Common myeloid progenitor, CD34-positive (primary cell): Measurements from ENCODE around the gene AUP1.

Experiments used
- CTCF ChIA-PET: fragments of 350-600 bp; sonication (Branson Sonifier 250); formaldehyde crosslinking; loops from one replicate; lab custom pipeline; 2021; ENCODE audit warnings: antibody characterized with exemption; lab: Charles Lee
- POLR2A ChIA-PET: fragments of 350-600 bp; sonication (Branson Sonifier 250); formaldehyde crosslinking; loops from one replicate; lab custom pipeline; 2021; ENCODE audit warnings: antibody characterized with exemption; lab: Charles Lee
- DNase-seq, 3 donors: peaks; one replicate each; pipeline versions ENCODE4 v3.0.0 to v3.0.0-alpha.2; 2013
- H3K27ac ChIP-seq, 2 experiments: 1 replicate in 1 of 2; 2 replicates in 1 of 2; pipeline ENCODE4 v1.7.0; 2013; ENCODE audit warnings: inconsistent platforms in 2 of 2, low read length in 2 of 2, mild to moderate bottlenecking in 2 of 2, low read depth in 1 of 2, moderate library complexity in 1 of 2; ENCODE audit not compliant: severe bottlenecking in 2 of 2, insufficient read depth in 1 of 2, poor library complexity in 1 of 2
- H3K27me3 ChIP-seq, 5 experiments: replicated peaks in 2 of 5; 1 replicate in 3 of 5; 2 replicates in 2 of 5; pipeline versions ENCODE4 v1.6.1 to v1.7.0; 2013; ENCODE audit warnings: low read length in 4 of 5, mild to moderate bottlenecking in 2 of 5, moderate library complexity in 2 of 5, inconsistent platforms in 1 of 5; ENCODE audit not compliant: insufficient read depth in 5 of 5, control insufficient read depth in 4 of 5
- H3K36me3 ChIP-seq, 4 experiments: 1 replicate in 2 of 4; 2 replicates in 2 of 4; pipeline versions ENCODE4 v1.6.1 to v1.7.0; 2013; ENCODE audit warnings: low read length in 3 of 4, control low read depth in 1 of 4, mild to moderate bottlenecking in 1 of 4; ENCODE audit not compliant: control insufficient read depth in 4 of 4, insufficient read depth in 4 of 4
- H3K4me1 ChIP-seq, 4 experiments: 1 replicate in 3 of 4; 2 replicates in 1 of 4; pipeline versions ENCODE4 v1.6.1 to v1.7.1; 2013; ENCODE audit warnings: low read length in 3 of 4, mild to moderate bottlenecking in 3 of 4, control low read depth in 1 of 4, inconsistent platforms in 1 of 4, moderate library complexity in 1 of 4; ENCODE audit not compliant: control insufficient read depth in 4 of 4, insufficient read depth in 4 of 4; ENCODE audit errors: control extremely low read depth in 1 of 4
- H3K4me3 ChIP-seq, 7 experiments: 1 replicate in 4 of 7; 2 replicates in 3 of 7; pipeline versions ENCODE4 v1.5.1 to v1.7.0; 2013; ENCODE audit warnings: mild to moderate bottlenecking in 7 of 7, low read length in 6 of 7, moderate library complexity in 6 of 7, inconsistent platforms in 2 of 7, low read depth in 2 of 7, control low read depth in 1 of 7; ENCODE audit not compliant: insufficient read depth in 4 of 7, control insufficient read depth in 1 of 7; ENCODE audit errors: extremely low read depth in 1 of 7
- H3K9me3 ChIP-seq, 5 experiments: 1 replicate in 4 of 5; 2 replicates in 1 of 5; pipeline versions ENCODE4 v1.6.1 to v1.7.1; 2013; ENCODE audit warnings: low read length in 4 of 5, mild to moderate bottlenecking in 2 of 5, inconsistent platforms in 1 of 5, low read depth in 1 of 5, moderate library complexity in 1 of 5; ENCODE audit not compliant: control insufficient read depth in 4 of 5, insufficient read depth in 2 of 5; ENCODE audit errors: control extremely low read depth in 1 of 5
- WGBS: methylation state at CpG from one replicate; pipeline ENCODE4 v1.1.5; 2013; ENCODE audit not compliant: insufficient coverage; 5-methylcytosine and 5-hydroxymethylcytosine counted together

Gene AUP1

GRCh38 chr2:74525717-74526648, 3.5 kb downstream of the AUP1 start, which contains the start of gene DQX1:
DQX1 (minus strand) TSS chr2:74526231; CDS start chr2:74525729, 502 bp downstream.
- POLR2A ChIA-PET, result interaction anchor here (1.0 kb wide), 1 partner anchor 10 kb away, joined by 3 read pairs; no protein-coding TSS in a partner anchor
- no peak within 1 kb of the TSS for H3K4me3 ChIP-seq

GRCh38 chr2:74524955-74525716, 4.4 kb downstream of the AUP1 start:
- no peak overlapping the region for H3K27ac ChIP-seq
- no peak overlapping the region for H3K4me3 ChIP-seq
- H3K36me3 ChIP-seq, result peaks cover 6 to 34% (median 19%) of the 10 kb centered on the region in 4 experiments
- H3K4me1 ChIP-seq, result peaks cover 0 to 16% (median 13%) of the 10 kb centered on the region in 4 experiments
- peaks cover 0 to 15% (median 3%) of the 10 kb centered on the region in 5 experiments for H3K27me3 ChIP-seq
- CTCF ChIA-PET, result interaction anchor here (10.0 kb wide), 1 partner anchor 21 kb away, joined by 143 read pairs; the partner anchor contains the start of genes LBX2 and PCGF1
- DNase-seq, result no peak
- 99% methylated on average over 9 of the region's 10 CpGs for WGBS
- POLR2A ChIA-PET, result no interaction called here
- H3K9me3 ChIP-seq, result no peaks in the 10 kb centered on the region

More at GRCh38 chr2:74525717-74526648, 3.5 kb downstream of the AUP1 start, which contains the start of gene DQX1:
- Histone ChIP-seq H3K9me3 (no peaks in the 10 kb centered on the region), H3K4me1 (peaks cover 0 to 22% (median 19%) of the 10 kb centered on the region in 4 experiments), H3K36me3 (peaks cover 6 to 35% (median 19%) of the 10 kb centered on the region in 4 experiments), H3K27me3 (peaks cover 0 to 7% (median 0%) of the 10 kb centered on the region in 5 experiments), H3K27ac (no peak within 1 kb of the TSS)
- 90% methylated on average over 6 of the region's 11 CpGs for WGBS
- CTCF ChIA-PET, result interaction anchor here (0.8 to 10.0 kb wide), 6 partner anchors 9 to 56 kb away, joined by 3 to 143 read pairs (median 3); partner anchors contain the start of genes LBX2 and PCGF1
- DNase-seq, result peak; percentile 44 to 84 (median 70)

- Histone ChIP-seq H3K27me3 (peaks cover 2 to 25% (median 4%) of the 10 kb centered on the region in 5 experiments), H3K4me3 (no peak overlapping the region), H3K27ac (no peak overlapping the region), H3K4me1 (peaks cover 0 to 15% (median 10%) of the 10 kb centered on the region in 4 experiments), H3K9me3 (no peaks in the 10 kb centered on the region), H3K36me3 (peaks cover 6 to 34% (median 19%) of the 10 kb centered on the region in 4 experiments)
- CTCF ChIA-PET, result interaction anchor here (0.7 kb wide), 1 partner anchor 9 kb away, joined by 3 read pairs; no protein-coding TSS in a partner anchor
- WGBS, result 95% methylated on average over 4 of the region's 9 CpGs
- POLR2A ChIA-PET, result no interaction called here
- DNase-seq, result no peak
Measured at GRCh38 chr2:74524005-74524404, 5.5 kb downstream of the AUP1 start.

- Histone ChIP-seq H3K27ac (no peak overlapping the region), H3K4me3 (no peak overlapping the region), H3K4me1 (no peaks in the 10 kb centered on the region), H3K9me3 (no peaks in the 10 kb centered on the region), H3K27me3 (peaks cover 4 to 40% (median 16%) of the 10 kb centered on the region in 5 experiments), H3K36me3 (peaks cover 6 to 24% (median 18%) of the 10 kb centered on the region in 4 experiments)
- CTCF ChIA-PET, result interaction anchor here (0.8 to 9.0 kb wide), 6 partner anchors 9 to 50 kb away, joined by 3 to 53 read pairs (median 3); partner anchors contain the start of genes AUP1, HTRA2, MRPL53 and PCGF1
- no peak for DNase-seq
- POLR2A ChIA-PET, result no interaction called here
- 85% methylated on average over 3 of the region's 3 CpGs for WGBS
Measured at GRCh38 chr2:74522516-74522915, 7.0 kb downstream of the AUP1 start.

GRCh38 chr2:74516650-74517049, 12.9 kb downstream of the AUP1 start:
- peaks cover 0 to 38% (median 30%) of the 10 kb centered on the region in 4 experiments for H3K4me1 ChIP-seq
- peak overlapping the region in 3 of 7 experiments; percentile 47 to 64 (median 62) for H3K4me3 ChIP-seq
- H3K36me3 ChIP-seq, result no peaks in the 10 kb centered on the region
- peaks cover 13 to 92% (median 51%) of the 10 kb centered on the region in 5 experiments for H3K27me3 ChIP-seq
- no peak overlapping the region for H3K27ac ChIP-seq
- no peak for DNase-seq
- ChIA-PET POLR2A (interaction anchor here (0.9 to 1.1 kb wide), 2 partner anchors 10 to 12 kb away, joined by 3 read pairs; partner anchors contain the start of genes AUP1 and DQX1), CTCF (interaction anchor here (1.5 to 9.0 kb wide), 5 partner anchors 8 to 71 kb away, joined by 4 to 53 read pairs (median 14); partner anchors contain the start of genes AUP1, HTRA2 and PCGF1)
- H3K9me3 ChIP-seq, result peaks cover 0 to 6% (median 0%) of the 10 kb centered on the region in 5 experiments
- WGBS, result 76% methylated on average over 13 of the region's 13 CpGs

GRCh38 chr2:74515981-74516633, 13.4 kb downstream of the AUP1 start:
- Histone ChIP-seq H3K9me3 (peaks cover 0 to 6% (median 0%) of the 10 kb centered on the region in 5 experiments), H3K27ac (no peak overlapping the region), H3K4me3 (peak overlapping the region in 6 of 7 experiments; percentile 26 to 64 (median 52)), H3K4me1 (peaks cover 0 to 38% (median 30%) of the 10 kb centered on the region in 4 experiments), H3K27me3 (peaks cover 13 to 95% (median 56%) of the 10 kb centered on the region in 5 experiments), H3K36me3 (no peaks in the 10 kb centered on the region)
- DNase-seq, result peak in 2 of 3 donors; percentile 70 to 73
- ChIA-PET CTCF (interaction anchor here (1.7 to 9.0 kb wide), 5 partner anchors 7 to 72 kb away, joined by 6 to 53 read pairs (median 14); partner anchors contain the start of genes AUP1, HTRA2 and PCGF1), POLR2A (interaction anchor here (0.9 to 1.1 kb wide), 2 partner anchors 10 to 13 kb away, joined by 3 read pairs; partner anchors contain the start of genes AUP1 and DQX1)
- 3% methylated on average over 63 of the region's 72 CpGs for WGBS
